Measurements from ENCODE around the gene LRP8.

DNA sequence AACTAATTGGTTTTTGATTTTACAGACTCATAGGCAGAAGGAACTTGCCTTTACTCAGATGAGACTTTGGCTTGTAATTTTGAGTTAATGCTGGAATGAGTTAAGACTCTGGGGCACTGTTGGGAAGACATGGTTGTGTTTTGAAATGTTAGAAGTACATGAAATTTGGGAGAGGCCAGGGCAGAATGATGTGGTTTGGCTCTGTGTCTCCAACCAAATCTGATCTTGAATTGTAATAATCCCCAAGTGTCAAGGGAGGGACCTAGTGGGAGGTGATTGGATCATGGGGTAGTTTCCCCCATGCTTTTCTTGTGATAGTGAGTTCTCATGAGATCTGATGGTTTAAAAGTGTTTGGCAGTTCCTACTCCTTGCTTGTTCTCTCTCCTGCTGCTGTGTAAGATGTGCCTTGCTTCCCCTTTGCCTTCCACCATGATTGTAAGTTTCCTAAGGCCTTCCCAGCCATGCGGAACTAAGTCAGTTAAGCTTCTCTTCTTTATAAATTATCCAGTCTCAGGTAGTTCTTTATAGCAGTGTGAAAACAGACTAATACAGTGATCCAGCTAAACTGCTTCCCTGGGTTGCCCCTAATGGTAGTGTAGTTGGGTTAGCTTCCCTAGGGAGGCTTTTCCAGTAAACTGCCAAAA, 121.0 kb downstream of the LRP8 start:
- TF ChIP-seq KLF13 (tag; IDR thresholded peaks at IDR 0.05; ENCODE audit: borderline replicate concordance, low read depth) (no peak), TAF7 (tag; IDR thresholded peaks at IDR 0.05) (no peak), ZNF354B (CRISPR knock-in tag; IDR thresholded peaks at IDR 0.05) (no peak), CBFB (CRISPR knock-in tag; IDR thresholded peaks at IDR 0.05) (no peak), PCBP1 (IDR thresholded peaks at IDR 0.05; ENCODE audit: low read depth, low read length, poor library complexity, severe bottlenecking) (no peak)
- TF ChIP-seq, protein P1, sequence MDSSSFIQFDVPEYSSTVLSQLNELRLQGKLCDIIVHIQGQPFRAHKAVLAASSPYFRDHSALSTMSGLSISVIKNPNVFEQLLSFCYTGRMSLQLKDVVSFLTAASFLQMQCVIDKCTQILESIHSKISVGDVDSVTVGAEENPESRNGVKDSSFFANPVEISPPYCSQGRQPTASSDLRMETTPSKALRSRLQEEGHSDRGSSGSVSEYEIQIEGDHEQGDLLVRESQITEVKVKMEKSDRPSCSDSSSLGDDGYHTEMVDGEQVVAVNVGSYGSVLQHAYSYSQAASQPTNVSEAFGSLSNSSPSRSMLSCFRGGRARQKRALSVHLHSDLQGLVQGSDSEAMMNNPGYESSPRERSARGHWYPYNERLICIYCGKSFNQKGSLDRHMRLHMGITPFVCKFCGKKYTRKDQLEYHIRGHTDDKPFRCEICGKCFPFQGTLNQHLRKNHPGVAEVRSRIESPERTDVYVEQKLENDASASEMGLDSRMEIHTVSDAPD (CRISPR knock-in tag; IDR thresholded peaks at IDR 0.05): no peak

All from K562 (cell line).